GM23248 (cell line): ENCODE data around the gene UTY. TPM values are rescaled to one million over a fixed set of nuclear protein-coding genes. Genes with fewer than 3 reads are reported as not detected.
A peak's percentile ranks its signal among the peaks of the same experiment; 100 is the strongest.

ENCODE experiments used
- DNase-seq: peaks from one replicate; pipeline ENCODE4 v3.0.0-alpha.2; 2015
- H2AFZ ChIP-seq: fragments of 200-600 bp; sonication (generic); 2 replicates; pipeline ENCODE4 v1.6.1; 2016; ENCODE audit warnings: antibody characterized with exemption
- H3F3A ChIP-seq: fragments of 200-600 bp; sonication (generic); 2 replicates; pipeline ENCODE4 v1.6.1; 2016; ENCODE audit warnings: mild to moderate bottlenecking, antibody characterized with exemption, mixed run types; ENCODE audit not compliant: insufficient read depth
- H3K27ac ChIP-seq: fragments of 200-600 bp; sonication (generic); 2 replicates; pipeline ENCODE4 v1.5.1; 2016; ENCODE audit warnings: mild to moderate bottlenecking
- H3K27me3 ChIP-seq: fragments of 200-600 bp; sonication (generic); replicated peaks from 2 replicates; pipeline ENCODE4 v1.6.1; 2016; ENCODE audit warnings: mild to moderate bottlenecking; ENCODE audit not compliant: insufficient read depth
- H3K36me3 ChIP-seq: fragments of 200-600 bp; sonication (generic); 2 replicates; pipeline ENCODE4 v1.6.1; 2016; ENCODE audit warnings: low read depth, mild to moderate bottlenecking
- H3K4me1 ChIP-seq: fragments of 200-600 bp; sonication (generic); 2 replicates; pipeline ENCODE4 v1.6.1; 2016; ENCODE audit warnings: mild to moderate bottlenecking; ENCODE audit not compliant: insufficient read depth
- H3K4me2 ChIP-seq: fragments of 200-600 bp; sonication (generic); one replicate; pipeline ENCODE4 v1.6.1; 2016; ENCODE audit warnings: mild to moderate bottlenecking; ENCODE audit not compliant: unreplicated experiment
- H3K4me3 ChIP-seq: fragments of 200-600 bp; sonication (generic); 2 replicates; pipeline ENCODE4 v1.5.1; 2016; ENCODE audit warnings: mild to moderate bottlenecking
- H3K79me2 ChIP-seq: fragments of 200-600 bp; sonication (generic); 2 replicates; pipeline ENCODE4 v1.6.1; 2016; ENCODE audit warnings: mild to moderate bottlenecking; ENCODE audit not compliant: insufficient read depth
- H3K9ac ChIP-seq: fragments of 200-600 bp; sonication (generic); 2 replicates; pipeline ENCODE4 v1.6.1; 2016; ENCODE audit warnings: mild to moderate bottlenecking
- H3K9me2 ChIP-seq: fragments of 200-600 bp; sonication (generic); 2 replicates; pipeline ENCODE4 v1.6.1; 2016; ENCODE audit warnings: mixed run types, mild to moderate bottlenecking, moderate library complexity; ENCODE audit not compliant: insufficient read depth
- H3K9me3 ChIP-seq: fragments of 200-600 bp; sonication (generic); one replicate; pipeline ENCODE4 v1.6.1; 2017; ENCODE audit warnings: low read depth
- H4K20me1 ChIP-seq: fragments of 200-600 bp; sonication (generic); 2 replicates; pipeline ENCODE4 v1.6.0; 2016; ENCODE audit not compliant: insufficient read depth
- EZH2 ChIP-seq: fragments of 200-600 bp; sonication (generic); IDR thresholded peaks from 2 replicates; pipeline ENCODE4 v1.6.1; 2018; ENCODE audit warnings: antibody characterized with exemption, mild to moderate bottlenecking; ENCODE audit not compliant: insufficient read depth, poor library complexity, severe bottlenecking
- EZH2phosphoT487 ChIP-seq: fragments of 200-600 bp; sonication (generic); IDR thresholded peaks from 2 replicates; pipeline ENCODE4 v1.6.1; 2018; ENCODE audit warnings: antibody characterized with exemption, moderate library complexity, mild to moderate bottlenecking, low read depth; ENCODE audit not compliant: insufficient read depth
- WGBS, 2 experiments: methylation state at CpG; one replicate each; pipeline ENCODE4 v1.1.6; 2015 to 2017; ENCODE audit warnings: low lambda C conversion rate in 2 of 2, low coverage in 1 of 2; ENCODE audit errors: missing lambda C conversion rate in 2 of 2; 5-methylcytosine and 5-hydroxymethylcytosine counted together
- in situ Hi-C: fragments of 300-500 bp; cut with MboI; formaldehyde crosslinking; loops from 2 replicates; pipeline ENCODE4 v1.15.0; 2020
- polyA plus RNA-seq: library from polyadenylated mRNA; unstranded; fragments of >200 nt; fragmentation: Nextera tagmentation; extraction: Ambion mirVana; gene quantifications from 2 replicates; pipeline ENCODE4 v1.2.1, GENCODE V29; 2016
- total RNA-seq: library from RNA; depleted of rRNA; stranded (reverse); fragments of >200 nt; shearing (Covaris generic); gene quantifications from 2 replicates; pipeline ENCODE4 v1.2.3, GENCODE V29; 2014

The UTY gene
- total and polyA plus RNA-seq, 2 experiments from 2014 or later: 5.9 to 11.2 TPM

- no peaks in the 10 kb centered on the region for H3K27me3 ChIP-seq
- no peak overlapping the region; the same call in 1 of the 2 replicates for H3K4me3 ChIP-seq
- H2AFZ ChIP-seq: no peak overlapping the region
- peaks cover 12% of the 10 kb centered on the region for H3F3A ChIP-seq
- H3K36me3 ChIP-seq: 0 out of 2 replicates have a peak, but pooled peaks cover 1% of the 10 kb centered on the region
- in situ Hi-C loops: no loop called here
- no peak for TF ChIP-seq EZH2phosphoT487
- no peak for TF ChIP-seq EZH2
- H3K4me1 ChIP-seq: peaks cover 20% of the 10 kb centered on the region
- H3K9me2 ChIP-seq: no peaks in the 10 kb centered on the region
- H3K4me2 ChIP-seq: peak overlapping the region; percentile 53
- H4K20me1 ChIP-seq: no peaks in the 10 kb centered on the region
- H3K79me2 ChIP-seq: no peaks in the 10 kb centered on the region
- 0 out of 2 replicates have a peak overlapping the region, but pooled peaks have one; percentile 30 for H3K27ac ChIP-seq
- WGBS, 2 experiments: 66 to 67% methylated on average over 2 of the region's 2 CpGs
- no peak overlapping the region for H3K9ac ChIP-seq
- H3K9me3 ChIP-seq: no peaks in the 10 kb centered on the region
- DNase-seq: peak; percentile 51
These were observed 117.9 kb downstream of the UTY start for GRCh38 chrY:13361656-13362636.

- WGBS, 2 experiments: 75 to 77% methylated on average over 4 of the region's 4 CpGs
These were observed 128.4 kb downstream of the UTY start for GRCh38 chrY:13351443-13351842.

GRCh38 chrY:13347106-13347505, 132.7 kb downstream of the UTY start:
- no peak overlapping the region for H3K27ac ChIP-seq
- TF ChIP-seq EZH2phosphoT487: no peak
- TF ChIP-seq EZH2: no peak
- no peak overlapping the region for H3K4me3 ChIP-seq
- no peaks in the 10 kb centered on the region for H3K4me1 ChIP-seq
- H3K9ac ChIP-seq: no peak overlapping the region
- H3F3A ChIP-seq: no peaks in the 10 kb centered on the region
- no peaks in the 10 kb centered on the region for H3K36me3 ChIP-seq
- WGBS, 2 experiments: 95 to 97% methylated on average over 5 of the region's 5 CpGs
- no peaks in the 10 kb centered on the region for H3K9me2 ChIP-seq
- H2AFZ ChIP-seq: no peak overlapping the region
- H3K9me3 ChIP-seq: no peaks in the 10 kb centered on the region
- no peaks in the 10 kb centered on the region for H4K20me1 ChIP-seq
- H3K79me2 ChIP-seq: no peaks in the 10 kb centered on the region
- H3K4me2 ChIP-seq: no peak overlapping the region
- no peaks in the 10 kb centered on the region for H3K27me3 ChIP-seq
- in situ Hi-C loops: no loop called here
- DNase-seq: no peak

More at GRCh38 chrY:13351443-13351842, 128.4 kb downstream of the UTY start:
- H3K4me1 ChIP-seq: no peaks in the 10 kb centered on the region
- no peak overlapping the region for H2AFZ ChIP-seq
- no peak for DNase-seq
- no peaks in the 10 kb centered on the region for H3K27me3 ChIP-seq
- no peaks in the 10 kb centered on the region for H3F3A ChIP-seq
- TF ChIP-seq EZH2 (no peak), EZH2phosphoT487 (no peak)
- H3K9me2 ChIP-seq: no peaks in the 10 kb centered on the region
- no peak overlapping the region for H3K4me2 ChIP-seq
- H3K36me3 ChIP-seq: peaks cover 9% of the 10 kb centered on the region
- H4K20me1 ChIP-seq: no peaks in the 10 kb centered on the region
- in situ Hi-C loops: no loop called here
- H3K27ac ChIP-seq: no peak overlapping the region
- H3K4me3 ChIP-seq: no peak overlapping the region
- no peak overlapping the region for H3K9ac ChIP-seq
- no peaks in the 10 kb centered on the region for H3K9me3 ChIP-seq
- H3K79me2 ChIP-seq: no peaks in the 10 kb centered on the region

- no peak overlapping the region for H2AFZ ChIP-seq
- no peak for DNase-seq
- H3F3A ChIP-seq: no peaks in the 10 kb centered on the region
- H3K36me3 ChIP-seq: no peaks in the 10 kb centered on the region
- no peaks in the 10 kb centered on the region for H3K79me2 ChIP-seq
- H3K4me2 ChIP-seq: no peak overlapping the region
- H3K27ac ChIP-seq: no peak overlapping the region
- H3K27me3 ChIP-seq: no peaks in the 10 kb centered on the region
- no peaks in the 10 kb centered on the region for H3K4me1 ChIP-seq
- H3K9me2 ChIP-seq: no peaks in the 10 kb centered on the region
- H3K9ac ChIP-seq: no peak overlapping the region
- H3K4me3 ChIP-seq: no peak overlapping the region
- in situ Hi-C loops: no loop called here
- WGBS, 2 experiments: 100% methylated on average over 3 of the region's 3 CpGs
- TF ChIP-seq EZH2phosphoT487: no peak
- no peak for TF ChIP-seq EZH2
- no peaks in the 10 kb centered on the region for H4K20me1 ChIP-seq
- no peaks in the 10 kb centered on the region for H3K9me3 ChIP-seq
These were observed 134.3 kb downstream of the UTY start for GRCh38 chrY:13345549-13345948.
